ENCODE data around the gene RXRB.

- no peak for TF ChIP-seq CTCF (IDR thresholded peaks at IDR 0.05 in 2 of 3, conservative IDR thresholded peaks at IDR 0.05 in 1 of 3; ENCODE audit: borderline replicate concordance in 1 of 3, insufficient read depth in 1 of 3, low read depth in 2 of 3, low read length in 2 of 3)
- no peak for TF ChIP-seq RAD21 (IDR thresholded peaks at IDR 0.05; ENCODE audit: low read depth)
Observed at GRCh38 chr6:33167374-33168283, 32.8 kb downstream of the RXRB start.

All from HCT116 (cell line).